HepG2 (cell line): Measurements from ENCODE around the gene C6orf62. TPM values are rescaled to one million over a fixed set of nuclear protein-coding genes. Genes with fewer than 3 reads are reported as not detected.
A peak's percentile ranks its signal among the peaks of the same experiment; 100 is the strongest.

ENCODE experiments used
- AFF4 ChIP-seq: sonication (generic); formaldehyde crosslinking; IDR thresholded peaks from 2 replicates; pipeline ENCODE4 v1.4.0; 2020; ENCODE audit warnings: missing genetic modification reagents
- ARNT2 ChIP-seq: sonication (generic); formaldehyde crosslinking; IDR thresholded peaks from 2 replicates; pipeline ENCODE4 v1.8.0; 2022; ENCODE audit warnings: mild to moderate bottlenecking, low read depth, missing genetic modification reagents, moderate library complexity
- HDAC2 ChIP-seq: sonication (generic); formaldehyde crosslinking; IDR thresholded peaks from 2 replicates; pipeline ENCODE4 v1.4.0; 2020; ENCODE audit warnings: missing genetic modification reagents
- HMGXB4 ChIP-seq, 2 experiments: sonication (generic) in 1 of 2; formaldehyde crosslinking in 1 of 2; IDR thresholded peaks; 2 replicates each; pipeline versions ENCODE4 v1.4.0 to v1.6.1; 2018 to 2020; ENCODE audit warnings: missing genetic modification reagents in 2 of 2, borderline replicate concordance in 1 of 2, low read depth in 1 of 2, mild to moderate bottlenecking in 1 of 2, missing biosample characterization in 1 of 2
- HNF1A ChIP-seq, 2 experiments: sonication (generic) in 1 of 2; formaldehyde crosslinking in 1 of 2; IDR thresholded peaks; 2 replicates each; pipeline versions ENCODE4 v1.4.0 to v1.6.1; 2016 to 2020; ENCODE audit warnings: borderline replicate concordance in 1 of 2, low read depth in 1 of 2, mild to moderate bottlenecking in 1 of 2, missing genetic modification reagents in 1 of 2
- LBX2 ChIP-seq: sonication (generic); formaldehyde crosslinking; IDR thresholded peaks from 2 replicates; pipeline ENCODE4 v1.5.0; 2020; ENCODE audit warnings: missing genetic modification reagents, mild to moderate bottlenecking, borderline replicate concordance
- PHF20 ChIP-seq: sonication (generic); formaldehyde crosslinking; IDR thresholded peaks from 2 replicates; pipeline ENCODE4 v1.5.0; 2020; ENCODE audit warnings: mild to moderate bottlenecking, missing genetic modification reagents
- RFX1 ChIP-seq: fragments of 450-650 bp; IDR thresholded peaks from 2 replicates; pipeline ENCODE4 v1.6.1; 2017
- SP5 ChIP-seq: IDR thresholded peaks from 2 replicates; pipeline ENCODE4 v1.6.1; 2016; ENCODE audit warnings: low read depth, borderline replicate concordance
- THAP8 ChIP-seq: sonication (generic); formaldehyde crosslinking; IDR thresholded peaks from 2 replicates; pipeline ENCODE4 v1.5.1; 2020; ENCODE audit warnings: missing genetic modification reagents, mild to moderate bottlenecking, borderline replicate concordance
- ZNF160 ChIP-seq: sonication (generic); formaldehyde crosslinking; IDR thresholded peaks from 2 replicates; pipeline ENCODE4 v1.8.0; 2022; ENCODE audit warnings: mild to moderate bottlenecking, inconsistent platforms, missing genetic modification reagents
- ZNF280B ChIP-seq: sonication (generic); formaldehyde crosslinking; IDR thresholded peaks from 2 replicates; pipeline ENCODE4 v1.5.0; 2020; ENCODE audit warnings: missing genetic modification reagents, mild to moderate bottlenecking, borderline replicate concordance
- ZNF766 ChIP-seq: sonication (generic); formaldehyde crosslinking; IDR thresholded peaks from 2 replicates; pipeline ENCODE4 v1.5.0; 2020; ENCODE audit warnings: missing genetic modification reagents, borderline replicate concordance
- ZNF816 ChIP-seq: sonication (generic); formaldehyde crosslinking; IDR thresholded peaks from 2 replicates; pipeline ENCODE4 v1.8.0; 2022; ENCODE audit warnings: missing genetic modification reagents, mild to moderate bottlenecking, borderline replicate concordance
- polyA plus RNA-seq, 8 experiments: library from polyadenylated mRNA; depleted of rRNA in 3 of 8; stranded (reverse) in 7 of 8; unstranded in 1 of 8; fragments of >200 nt; fragmentation: Illumina TruSeq in 4 of 8; extraction: Trizol in 4 of 8; gene quantifications; 2 replicates each; pipeline versions ENCODE4 v1.2.1 to v1.2.3, GENCODE V29; 2011 to 2016; ENCODE audit warnings: low read depth in 4 of 8, missing spikeins in 1 of 8, mixed read lengths in 1 of 8; ENCODE audit not compliant: insufficient read depth in 1 of 8
- total RNA-seq, 5 experiments: library from RNA; depleted of rRNA; stranded (reverse); fragments of >200 nt; fragmentation: Illumina TruSeq; extraction: Trizol; gene quantifications; 2 replicates each; pipeline ENCODE4 v1.2.3, GENCODE V29; 2016; ENCODE audit warnings: low read depth in 1 of 5

Gene C6orf62
- total and polyA plus RNA-seq, 2 of the 13 experiments (the other 11 are each of a cell fraction or from before 2014, with no cell fraction given): 54.8 to 90.4 TPM

- TF ChIP-seq ARNT2 (CRISPR knock-in tag) (peak; percentile 90), LBX2 (CRISPR knock-in tag) (peak; percentile 32; the same call in 1 of the 2 replicates), HDAC2 (peak; percentile 92), ZNF160 (CRISPR knock-in tag) (0 out of 2 replicates have a peak, but pooled peaks have one; percentile 90), ZNF816 (CRISPR knock-in tag) (peak; percentile 97), PHF20 (CRISPR knock-in tag) (peak; percentile 92), SP5 (CRISPR knock-in tag) (peak; percentile 65), AFF4 (CRISPR knock-in tag) (no peak; the same call in 1 of the 2 replicates), ZNF766 (CRISPR knock-in tag) (peak; percentile 41; the same call in 1 of the 2 replicates), HMGXB4 (CRISPR knock-in tag; IDR thresholded peaks at IDR 0.05; ENCODE audit: borderline replicate concordance in 1 of 2, low read depth in 1 of 2) (peak; percentile 95 to 97), ZNF280B (peak; percentile 55; the same call in 1 of the 2 replicates), THAP8 (CRISPR knock-in tag) (no peak), HNF1A (IDR thresholded peaks at IDR 0.05; ENCODE audit: low read depth) (peak; percentile 12; the same call in 1 of the 2 replicates), HNF1A (CRISPR knock-in tag; IDR thresholded peaks at IDR 0.05; ENCODE audit: borderline replicate concordance) (peak; percentile 76), RFX1 (no peak)
These were observed 52.1 kb downstream of the C6orf62 start, which contains the start of the genes ACOT13 and TDP2 (continued) for GRCh38 chr6:24666641-24667377.
